Measurements from ENCODE around the gene ZC3H18.

Gene ZC3H18

DNA sequence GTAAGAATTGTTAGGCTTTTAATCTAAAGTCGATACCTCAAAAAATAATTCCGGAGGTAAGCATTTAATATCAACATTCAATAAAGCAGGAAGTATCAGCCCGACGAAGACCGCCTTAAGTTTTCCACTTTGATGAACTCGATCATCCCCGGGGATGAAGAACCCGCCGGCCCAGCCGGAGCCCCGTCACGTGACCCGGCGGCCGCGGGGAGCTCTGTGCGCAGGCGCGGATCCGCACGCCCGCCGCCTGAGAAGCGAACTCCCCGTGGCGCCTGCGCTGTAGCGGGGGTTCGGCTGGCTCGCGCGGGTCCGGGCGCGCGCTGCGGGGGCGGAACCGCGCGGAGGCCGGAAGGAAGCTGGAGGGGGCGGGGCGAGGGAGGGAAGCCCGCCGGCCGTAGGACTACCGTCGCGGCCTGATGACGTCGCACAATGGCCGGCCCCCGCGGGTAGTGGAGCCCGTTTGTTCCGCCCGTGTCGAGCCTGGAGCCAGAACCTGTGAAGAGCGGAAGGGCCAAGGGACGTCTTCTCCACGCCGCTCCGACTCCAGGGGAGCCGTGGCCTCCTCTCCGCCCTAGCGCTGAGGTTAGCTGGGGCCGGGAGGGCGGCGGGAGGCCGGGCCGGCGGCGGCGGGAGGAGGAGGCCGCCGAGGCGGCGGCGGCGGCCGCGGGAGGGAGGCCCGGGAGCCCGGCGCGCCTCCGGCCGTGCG, at the start of gene ZC3H18:
Gene ZC3H18, plus strand, starts transcription at position 419 of the 706 bp plus-strand sequence. CDS start 6,721 bp downstream, outside the sequence.
- peaks cover 6% of the 10 kb centered on the region for H3K36me3 Mint-ChIP-seq
- H3K27me3 Mint-ChIP-seq: no peaks in the 10 kb centered on the region
- peak within 1 kb of the TSS; percentile 87 for H3K4me3 Mint-ChIP-seq
- peaks cover 45% of the 10 kb centered on the region for H3K4me1 Mint-ChIP-seq
- peak; percentile 87 for ATAC-seq
- no peaks in the 10 kb centered on the region for H3K9me3 Mint-ChIP-seq
- peak within 1 kb of the TSS; percentile 82 for H3K27ac Mint-ChIP-seq

GRCh38 chr16:88521674-88522073, 48.5 kb upstream of the ZC3H18 start:
- Mint-ChIP-seq H3K27me3 (no peaks in the 10 kb centered on the region), H3K4me3 (no peak overlapping the region), H3K36me3 (peaks cover 48% of the 10 kb centered on the region), H3K27ac (no peak overlapping the region), H3K9me3 (peaks cover 32% of the 10 kb centered on the region), H3K4me1 (peaks cover 25% of the 10 kb centered on the region)
- no peak for ATAC-seq

- no peak for ATAC-seq
- Mint-ChIP-seq H3K9me3 (peaks cover 28% of the 10 kb centered on the region), H3K4me3 (no peak overlapping the region), H3K4me1 (peaks cover 25% of the 10 kb centered on the region), H3K36me3 (peaks cover 41% of the 10 kb centered on the region), H3K27me3 (no peaks in the 10 kb centered on the region), H3K27ac (no peak overlapping the region)
Observed at GRCh38 chr16:88522276-88522949, 47.8 kb upstream of the ZC3H18 start.

GRCh38 chr16:88523309-88524161, 46.7 kb upstream of the ZC3H18 start:
- Mint-ChIP-seq H3K4me1 (peaks cover 25% of the 10 kb centered on the region), H3K36me3 (peaks cover 30% of the 10 kb centered on the region), H3K9me3 (peaks cover 18% of the 10 kb centered on the region), H3K27me3 (no peaks in the 10 kb centered on the region), H3K4me3 (no peak overlapping the region), H3K27ac (no peak overlapping the region)
- no peak for ATAC-seq

DNA sequence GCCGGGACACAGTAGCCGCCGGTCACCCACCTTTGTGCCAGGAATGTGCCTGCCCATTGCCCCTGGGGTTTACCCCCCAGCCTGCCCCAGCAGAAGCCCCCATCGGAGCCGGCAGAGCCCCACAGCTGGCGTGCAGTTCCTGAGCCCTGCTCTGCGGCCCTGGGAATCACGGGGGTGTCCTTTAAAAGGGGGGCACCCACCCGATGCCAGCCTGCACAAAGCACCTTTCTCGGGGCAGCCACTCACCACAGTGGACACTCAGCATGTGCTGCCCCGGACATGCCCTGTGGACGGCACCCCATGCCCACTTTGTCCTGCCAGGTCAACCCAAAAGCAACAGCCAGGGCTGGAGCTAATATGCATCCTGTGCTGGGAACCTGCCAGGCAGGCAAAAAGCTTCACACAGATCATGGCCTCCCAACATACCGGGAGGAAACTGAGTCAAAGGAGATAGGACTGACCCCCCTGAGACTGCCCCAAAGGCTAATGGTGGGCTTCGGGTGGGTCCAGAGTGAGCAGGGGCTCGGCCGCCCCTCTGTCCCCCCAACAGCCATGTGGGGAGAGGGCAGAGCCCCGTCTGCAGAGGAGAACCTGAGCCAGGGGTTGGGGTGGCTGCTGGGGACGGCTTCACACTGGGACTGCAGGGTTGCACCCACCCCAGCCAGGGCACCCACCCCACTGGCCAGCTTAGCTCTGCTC, 45.8 kb upstream of the ZC3H18 start:
- Mint-ChIP-seq H3K27ac (no peak overlapping the region), H3K27me3 (no peaks in the 10 kb centered on the region), H3K36me3 (peaks cover 21% of the 10 kb centered on the region), H3K4me1 (peaks cover 25% of the 10 kb centered on the region), H3K4me3 (no peak overlapping the region), H3K9me3 (peaks cover 9% of the 10 kb centered on the region)
- ATAC-seq: no peak

DNA sequence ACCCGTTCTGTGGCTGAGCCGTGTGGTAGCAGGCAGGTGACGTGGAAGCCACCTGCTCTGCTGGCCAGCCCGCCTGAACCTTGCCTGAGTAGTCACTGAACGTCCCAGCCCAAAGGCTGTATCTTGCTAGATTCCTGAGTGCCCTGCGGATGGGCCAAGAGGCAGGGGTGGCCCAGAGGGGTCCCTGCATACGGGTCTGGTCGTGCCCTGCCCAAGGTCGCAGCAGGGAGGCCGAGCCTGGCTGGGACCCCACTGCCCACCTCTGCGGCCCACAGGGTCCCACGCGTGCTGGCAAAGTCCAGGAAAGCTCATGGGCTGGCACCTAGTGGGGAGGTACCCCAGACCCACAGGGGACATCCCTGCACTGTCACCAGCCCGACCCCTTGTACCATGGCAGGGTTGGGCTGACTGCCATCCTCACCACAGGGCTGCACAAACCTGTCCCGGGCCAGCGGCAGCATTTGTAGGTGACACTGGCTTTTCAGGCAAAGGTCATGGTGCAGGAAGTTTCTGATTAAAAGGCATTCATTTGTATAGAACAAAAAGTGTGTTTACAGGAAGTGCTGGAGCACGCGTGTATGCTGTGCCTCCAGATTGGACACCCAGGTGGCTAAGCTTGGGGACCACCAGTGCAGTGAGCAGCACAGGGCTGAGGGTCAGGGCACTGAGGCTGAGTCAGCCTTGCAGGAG, 45.1 kb upstream of the ZC3H18 start:
- peaks cover 3% of the 10 kb centered on the region for H3K9me3 Mint-ChIP-seq
- peak overlapping the region; percentile 17 for H3K27ac Mint-ChIP-seq
- peaks cover 25% of the 10 kb centered on the region for H3K4me1 Mint-ChIP-seq
- no peak overlapping the region for H3K4me3 Mint-ChIP-seq
- peaks cover 14% of the 10 kb centered on the region for H3K36me3 Mint-ChIP-seq
- no peak for ATAC-seq
- H3K27me3 Mint-ChIP-seq: no peaks in the 10 kb centered on the region

DNA sequence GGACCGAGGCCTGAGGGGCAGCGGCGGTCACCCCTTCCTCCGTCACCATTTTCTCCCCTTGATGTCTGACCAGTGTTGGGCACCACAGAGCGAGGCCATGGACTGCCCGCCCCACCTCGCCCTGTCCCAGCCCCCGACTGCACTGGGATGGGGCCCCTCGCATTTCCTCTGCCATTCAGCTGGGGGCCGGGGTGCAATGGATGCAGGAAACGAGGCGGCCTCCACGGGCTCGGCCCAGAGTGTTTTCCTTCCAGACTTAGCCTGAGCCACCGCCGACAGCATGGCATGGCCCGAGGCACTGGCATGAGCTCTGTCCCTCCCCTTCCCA, 44.6 kb upstream of the ZC3H18 start:
- no peak for ATAC-seq
- no peaks in the 10 kb centered on the region for H3K27me3 Mint-ChIP-seq
- peaks cover 25% of the 10 kb centered on the region for H3K4me1 Mint-ChIP-seq
- H3K36me3 Mint-ChIP-seq: peaks cover 10% of the 10 kb centered on the region
- H3K9me3 Mint-ChIP-seq: no peaks in the 10 kb centered on the region
- no peak overlapping the region for H3K4me3 Mint-ChIP-seq
- peak overlapping the region; percentile 17 for H3K27ac Mint-ChIP-seq

DNA sequence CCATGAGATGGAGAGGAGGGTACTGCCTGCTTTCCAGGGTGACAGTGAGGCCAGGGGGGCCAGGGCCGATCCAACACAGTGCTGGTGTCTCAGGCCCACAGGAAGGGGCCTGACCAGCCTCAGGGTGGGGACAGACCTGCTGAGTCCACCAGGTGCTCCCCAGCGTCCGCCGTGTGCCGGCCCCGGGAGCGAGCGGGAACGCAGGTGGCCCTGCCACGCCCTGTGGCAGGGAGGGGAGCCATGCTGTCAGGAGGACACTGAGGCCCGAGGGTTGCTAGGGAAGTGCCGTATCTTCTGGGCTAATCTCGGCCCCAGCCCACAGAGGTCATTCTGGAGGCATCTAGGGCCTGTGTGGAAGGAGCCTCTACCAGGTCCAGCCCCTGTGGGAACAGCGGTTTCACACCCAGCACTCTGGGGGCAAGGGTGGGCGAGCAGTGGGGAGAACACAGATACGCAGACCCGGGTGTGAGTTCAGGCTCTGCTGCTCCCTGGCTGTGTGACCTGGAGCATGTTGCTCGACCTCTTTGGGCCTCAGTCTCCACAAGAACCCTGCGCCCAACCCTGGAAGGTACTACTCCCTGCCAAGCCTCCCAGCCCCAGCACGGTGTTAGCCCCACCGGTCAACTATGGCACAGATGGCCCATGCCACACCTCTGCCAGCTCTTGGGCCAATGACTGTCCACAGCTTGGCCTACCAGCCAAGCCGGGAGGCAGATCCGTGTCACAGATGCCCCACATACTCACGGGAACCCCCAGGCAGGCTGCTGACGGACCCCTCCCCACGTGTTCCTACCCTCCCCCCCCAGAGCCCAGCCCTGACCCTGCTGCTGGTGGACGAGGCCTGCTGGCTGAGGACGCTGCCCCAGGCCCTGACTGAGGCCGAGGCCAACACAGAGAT, 43.9 kb upstream of the ZC3H18 start:
- no peaks in the 10 kb centered on the region for H3K27me3 Mint-ChIP-seq
- H3K4me1 Mint-ChIP-seq: peaks cover 25% of the 10 kb centered on the region
- no peak for ATAC-seq
- H3K27ac Mint-ChIP-seq: peak overlapping the region; percentile 17
- H3K9me3 Mint-ChIP-seq: no peaks in the 10 kb centered on the region
- H3K36me3 Mint-ChIP-seq: peaks cover 7% of the 10 kb centered on the region
- H3K4me3 Mint-ChIP-seq: no peak overlapping the region

DNA sequence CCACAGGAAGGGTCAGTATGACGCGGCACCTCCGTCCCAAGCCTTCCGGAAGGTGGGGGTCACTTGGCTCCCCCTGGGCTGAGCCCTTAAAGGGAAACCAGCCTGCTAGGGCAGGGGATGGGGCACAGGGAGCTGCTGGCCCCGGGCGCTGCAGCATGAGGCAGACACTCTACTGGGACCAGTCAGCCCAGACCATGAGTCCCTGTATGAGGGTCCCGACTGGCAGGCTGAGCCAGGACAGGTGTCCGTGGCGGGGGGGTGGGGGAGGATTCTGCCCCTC, 43.4 kb upstream of the ZC3H18 start:
- ATAC-seq: no peak
- H3K36me3 Mint-ChIP-seq: peaks cover 4% of the 10 kb centered on the region

DNA sequence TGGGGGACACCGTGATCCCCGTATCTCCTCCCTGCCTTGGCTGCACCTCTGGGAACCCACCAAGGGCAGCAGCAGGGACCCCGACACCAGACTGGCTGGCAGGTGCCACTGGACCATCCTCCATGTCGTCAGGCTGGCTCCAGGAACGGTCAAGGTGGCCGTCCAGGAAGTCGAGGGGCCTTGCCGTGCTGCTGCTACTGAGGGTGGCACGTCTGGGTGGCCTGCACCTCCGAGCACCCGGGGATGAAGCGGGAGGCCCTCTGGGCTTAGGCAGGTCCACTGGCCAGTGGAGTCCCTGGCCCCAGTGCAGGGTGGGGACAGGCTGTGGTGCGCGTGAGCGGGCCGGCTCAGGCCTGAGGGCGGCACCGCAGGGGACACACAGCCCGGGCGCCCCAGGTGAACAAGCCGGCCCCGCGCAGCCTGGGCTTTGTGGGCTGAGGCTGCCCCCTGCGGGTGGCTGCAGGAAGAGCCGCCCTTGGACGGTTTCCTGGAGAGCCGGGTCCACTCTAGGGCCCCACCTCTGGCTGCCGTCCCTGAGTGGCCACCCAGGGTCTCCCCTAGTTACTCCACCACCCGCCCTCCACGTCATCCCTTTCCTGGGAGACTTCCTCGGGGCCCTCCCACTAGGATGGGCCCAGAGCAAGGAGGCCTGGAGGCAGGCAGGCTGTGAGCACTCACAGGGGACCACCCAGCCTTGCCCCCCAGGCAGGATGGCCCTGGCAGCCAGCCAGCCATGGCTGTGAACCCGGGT, 42.8 kb upstream of the ZC3H18 start:
- H3K27me3 Mint-ChIP-seq: no peaks in the 10 kb centered on the region

More for the DNA sequence above, 43.4 kb upstream of the ZC3H18 start:
- no peak overlapping the region for H3K4me3 Mint-ChIP-seq
- peaks cover 31% of the 10 kb centered on the region for H3K4me1 Mint-ChIP-seq
- H3K9me3 Mint-ChIP-seq: no peaks in the 10 kb centered on the region
- no peak overlapping the region for H3K27ac Mint-ChIP-seq
- H3K27me3 Mint-ChIP-seq: no peaks in the 10 kb centered on the region

GRCh38 chr16:88527937-88528743, 42.1 kb upstream of the ZC3H18 start:
- Mint-ChIP-seq H3K4me3 (no peak overlapping the region), H3K27me3 (no peaks in the 10 kb centered on the region), H3K27ac (no peak overlapping the region), H3K9me3 (no peaks in the 10 kb centered on the region), H3K4me1 (peaks cover 26% of the 10 kb centered on the region), H3K36me3 (no peaks in the 10 kb centered on the region)
- no peak for ATAC-seq

More for the DNA sequence above, 42.8 kb upstream of the ZC3H18 start:
- no peak overlapping the region for H3K27ac Mint-ChIP-seq
- ATAC-seq: peak; percentile 72
- H3K4me3 Mint-ChIP-seq: no peak overlapping the region
- H3K9me3 Mint-ChIP-seq: no peaks in the 10 kb centered on the region
- H3K4me1 Mint-ChIP-seq: peaks cover 27% of the 10 kb centered on the region
- H3K36me3 Mint-ChIP-seq: no peaks in the 10 kb centered on the region

GRCh38 chr16:88528902-88529318, 41.3 kb upstream of the ZC3H18 start:
- Mint-ChIP-seq H3K27ac (no peak overlapping the region), H3K4me3 (no peak overlapping the region), H3K27me3 (no peaks in the 10 kb centered on the region), H3K36me3 (no peaks in the 10 kb centered on the region), H3K4me1 (peaks cover 26% of the 10 kb centered on the region), H3K9me3 (no peaks in the 10 kb centered on the region)
- no peak for ATAC-seq

GRCh38 chr16:88529596-88529995, 40.6 kb upstream of the ZC3H18 start:
- no peaks in the 10 kb centered on the region for H3K9me3 Mint-ChIP-seq
- no peaks in the 10 kb centered on the region for H3K27me3 Mint-ChIP-seq
- no peak overlapping the region for H3K4me3 Mint-ChIP-seq
- no peaks in the 10 kb centered on the region for H3K36me3 Mint-ChIP-seq
- ATAC-seq: no peak
- H3K27ac Mint-ChIP-seq: no peak overlapping the region
- peaks cover 25% of the 10 kb centered on the region for H3K4me1 Mint-ChIP-seq

Data from stimulated activated memory B cell treated with anti-CD40 and anti-IgM and Interleukin-4, amounts not matched to agents 10 μg/mL and 1 μg/mL and 100 μg/mL, for 72 hours (primary cell).